Measurements from ENCODE around the gene TMEM63C.
"Not testable (repeated sequence)": the region's sequence is repeated elsewhere in the genome, so short reads cannot be mapped to it uniquely, and the experiment has no call there.

TMEM63C gene

DNA sequence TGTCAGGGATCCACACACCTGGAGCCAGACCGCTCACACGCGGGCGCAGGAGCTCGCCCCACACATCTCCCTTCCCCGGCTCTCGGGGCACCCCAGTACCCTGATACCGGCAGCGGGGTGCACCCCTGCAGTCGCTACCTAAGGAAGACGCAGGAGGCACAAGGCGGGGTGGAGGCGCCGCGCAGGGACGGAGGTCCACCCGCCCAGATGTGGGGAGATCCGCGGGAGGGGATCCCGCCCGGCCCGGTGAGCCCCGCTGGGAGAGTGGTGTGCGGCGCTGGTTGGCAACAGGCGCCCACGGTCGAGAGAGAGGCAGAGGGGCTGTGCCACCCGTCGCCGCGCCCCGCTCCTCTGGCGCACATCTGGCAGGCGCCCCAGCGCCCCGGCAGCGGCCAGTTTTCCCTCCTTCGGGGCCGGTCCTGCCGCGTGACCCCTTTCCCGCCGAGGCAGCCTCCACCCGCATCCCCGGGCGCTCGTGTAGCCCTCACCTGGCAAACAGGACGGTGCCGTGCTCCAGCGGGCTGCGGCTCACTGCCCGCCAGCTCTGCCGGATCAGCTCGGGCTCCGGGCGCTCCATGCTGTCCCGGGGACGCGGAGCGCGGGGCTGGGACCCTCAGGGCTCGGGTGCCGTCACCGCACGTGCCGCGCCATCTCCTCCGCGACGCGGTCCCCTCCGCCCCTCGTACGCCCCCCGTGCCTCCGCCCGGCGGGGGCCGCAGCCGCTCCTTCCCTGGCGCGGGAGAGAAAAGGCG lies 88.9 kb downstream of the TMEM63C start:
- H3K4me3 ChIP-seq (ENCODE audit: low read depth, low read length): no peak overlapping the region
- no peak for DNase-seq (ENCODE audit: low read depth)

DNA sequence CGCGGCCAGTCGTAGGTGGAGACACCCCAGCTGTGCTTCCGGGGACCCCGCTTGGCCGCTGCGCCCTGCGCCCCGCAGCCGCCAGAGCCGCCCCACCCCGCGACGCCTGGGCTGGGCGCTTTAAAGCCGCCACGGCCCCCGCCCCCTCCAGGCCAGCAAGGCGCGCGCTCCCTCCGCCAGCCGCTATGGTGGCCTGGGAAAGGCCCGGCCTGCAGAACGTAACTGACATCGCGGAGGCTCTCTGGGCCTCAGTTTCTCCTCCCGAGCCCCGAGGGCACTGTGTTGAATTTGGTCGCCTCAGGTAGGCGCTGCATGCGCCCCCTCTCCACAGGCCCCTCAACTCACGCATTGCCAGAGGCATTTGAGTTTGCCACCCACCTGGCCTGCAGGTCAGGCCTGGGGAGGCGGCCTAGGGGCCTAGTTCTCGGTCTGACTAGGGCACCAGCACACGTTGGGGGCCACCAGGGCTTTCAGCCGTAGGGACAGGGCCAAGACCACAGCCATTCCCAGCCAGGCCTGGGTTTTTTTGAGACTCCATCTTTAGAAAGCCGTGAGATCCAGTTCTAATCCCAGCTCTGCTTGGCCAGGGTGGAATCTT lies 89.6 kb downstream of the TMEM63C start, which contains the start of gene NGB:
Gene NGB (minus strand): TSS at position 94 of the 598 bp plus-strand sequence. CDS start 269 bp downstream, outside the sequence.
- no peak for DNase-seq (ENCODE audit: low read depth)
- no peak within 1 kb of the TSS for H3K4me3 ChIP-seq (ENCODE audit: low read depth, low read length)

- DNase-seq (ENCODE audit: low read depth): no peak
- no peak overlapping the region for H3K4me3 ChIP-seq (ENCODE audit: low read depth, low read length)
These were observed 90.7 kb downstream of the TMEM63C start for GRCh38 chr14:77272261-77272660.

DNA sequence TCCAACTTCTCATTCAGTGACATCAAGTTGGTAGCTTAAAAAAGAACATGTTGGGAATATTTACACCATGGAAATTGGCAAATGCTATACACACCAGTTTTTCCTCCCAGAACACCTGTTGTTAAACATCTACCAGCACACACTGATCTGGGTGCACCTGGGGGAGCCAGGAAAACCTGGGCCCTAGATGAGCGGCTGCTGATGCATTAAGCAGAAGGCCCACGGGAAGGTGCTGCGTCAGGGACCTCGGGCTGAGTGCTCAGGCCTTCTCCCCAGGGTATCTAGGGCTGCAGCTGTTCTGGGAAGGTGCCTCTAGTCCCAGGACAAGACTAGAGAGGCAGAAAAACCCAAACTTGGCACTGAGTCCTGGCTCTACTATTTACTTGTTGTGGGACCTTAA lies 92.2 kb downstream of the TMEM63C start:
- no peak overlapping the region for H3K4me3 ChIP-seq (ENCODE audit: low read depth, low read length)
- no peak for DNase-seq (ENCODE audit: low read depth)

GRCh38 chr14:77275041-77275580 lies 93.5 kb downstream of the TMEM63C start:
- no peak for DNase-seq (ENCODE audit: low read depth)

GRCh38 chr14:77275601-77276017 lies 94.0 kb downstream of the TMEM63C start:
- DNase-seq (ENCODE audit: low read depth): no peak
- H3K4me3 ChIP-seq (ENCODE audit: low read depth, low read length): no peak overlapping the region

More at GRCh38 chr14:77275041-77275580, 93.5 kb downstream of the TMEM63C start:
- no peak overlapping the region for H3K4me3 ChIP-seq (ENCODE audit: low read depth, low read length)

DNA sequence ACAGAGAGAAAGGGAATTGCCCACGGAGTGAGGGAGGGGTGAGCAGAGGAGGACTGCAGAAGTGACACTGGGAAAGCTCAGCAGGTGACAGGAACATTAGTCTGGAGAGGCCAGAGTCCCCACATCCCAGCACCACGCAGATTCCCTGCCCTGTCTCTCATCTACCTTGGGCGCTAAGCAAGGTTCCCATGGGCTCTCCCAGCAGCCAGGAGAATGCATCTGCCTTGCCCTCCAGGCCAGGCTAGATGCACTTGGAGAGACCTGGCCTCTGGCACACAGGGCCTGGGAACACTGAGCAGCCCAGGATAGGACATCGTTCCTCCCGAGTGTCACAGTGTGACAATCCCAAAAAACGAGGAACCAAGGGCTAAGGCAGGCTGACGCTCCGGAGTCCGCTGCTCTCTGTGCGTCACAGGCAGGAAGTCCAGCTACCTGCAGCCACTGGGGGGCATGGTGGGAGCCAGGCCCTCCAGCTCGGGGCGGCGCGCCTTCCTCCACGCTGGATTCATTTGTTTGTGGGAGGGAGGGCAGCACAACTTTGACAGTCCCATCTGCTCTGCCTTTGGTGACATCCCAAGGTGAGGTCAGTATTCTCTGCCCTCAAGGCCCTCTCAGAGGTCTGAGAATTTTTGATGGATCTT lies 94.8 kb downstream of the TMEM63C start:
- DNase-seq (ENCODE audit: low read depth): no peak
- H3K4me3 ChIP-seq (ENCODE audit: low read depth, low read length): no peak overlapping the region

DNA sequence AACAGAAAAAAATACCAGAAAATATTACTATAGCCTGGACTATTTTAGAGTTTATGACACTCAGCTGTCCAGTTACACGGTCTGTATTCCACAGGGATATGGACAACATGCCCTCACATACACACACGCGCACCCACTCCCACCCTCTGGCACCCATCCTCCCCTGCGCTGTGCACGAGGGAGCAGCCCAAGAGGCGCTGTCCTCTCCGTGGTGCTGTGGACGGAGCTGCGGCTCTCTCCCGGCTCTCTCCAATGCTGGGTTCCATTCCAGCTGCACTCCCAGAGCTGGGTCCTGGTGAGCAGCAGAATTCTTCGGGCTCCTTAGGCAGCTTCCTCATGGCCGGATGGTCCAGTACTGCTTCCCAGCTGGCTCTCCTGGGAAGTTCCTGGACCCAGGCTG lies 95.4 kb downstream of the TMEM63C start:
- no peak overlapping the region for H3K4me3 ChIP-seq (ENCODE audit: low read depth, low read length)
- DNase-seq (ENCODE audit: low read depth): no peak

DNA sequence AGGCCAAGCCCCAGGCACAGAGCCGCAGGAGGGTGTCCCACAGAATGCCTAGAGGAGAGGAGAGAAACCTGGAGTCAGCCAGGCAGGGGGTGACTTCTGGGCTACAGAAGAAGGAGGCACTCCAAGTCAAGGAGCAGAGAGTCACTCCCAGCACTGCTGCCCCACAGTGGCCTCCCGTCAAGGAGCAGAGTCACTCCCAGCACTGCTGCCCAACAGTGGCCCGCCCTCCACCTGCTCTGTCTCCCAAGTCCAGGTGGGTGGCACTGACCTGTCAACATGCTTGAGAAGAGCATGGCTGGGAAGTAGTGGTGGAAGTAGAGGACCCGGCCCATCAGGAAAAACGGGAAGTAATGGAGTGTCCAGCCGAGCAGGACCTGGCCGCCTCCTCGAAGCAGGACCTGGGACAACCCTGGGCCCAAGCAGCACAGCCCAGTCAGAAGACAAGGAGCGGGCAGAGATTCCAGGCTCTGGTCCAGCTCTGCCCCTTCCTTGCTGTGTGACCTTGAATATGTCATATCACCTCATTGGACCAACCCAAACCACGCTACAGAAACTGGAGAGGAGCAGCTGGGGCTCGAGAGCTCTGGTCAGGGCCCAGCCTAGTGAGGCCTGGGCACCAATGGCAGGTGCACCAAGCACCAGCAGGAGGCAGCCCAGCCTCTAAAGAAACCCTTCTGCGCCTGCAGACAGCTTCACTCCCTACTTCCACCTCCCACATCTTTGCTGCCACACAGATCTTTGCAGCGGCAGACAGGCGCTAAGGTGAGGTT lies 97.0 kb downstream of the TMEM63C start:
- no peak for DNase-seq (ENCODE audit: low read depth)
- no peak overlapping the region for H3K4me3 ChIP-seq (ENCODE audit: low read depth, low read length)

GRCh38 chr14:77279719-77280118 lies 98.1 kb downstream of the TMEM63C start:
- H3K4me3 ChIP-seq (ENCODE audit: low read depth, low read length): no peak overlapping the region
- DNase-seq (ENCODE audit: low read depth): no peak

DNA sequence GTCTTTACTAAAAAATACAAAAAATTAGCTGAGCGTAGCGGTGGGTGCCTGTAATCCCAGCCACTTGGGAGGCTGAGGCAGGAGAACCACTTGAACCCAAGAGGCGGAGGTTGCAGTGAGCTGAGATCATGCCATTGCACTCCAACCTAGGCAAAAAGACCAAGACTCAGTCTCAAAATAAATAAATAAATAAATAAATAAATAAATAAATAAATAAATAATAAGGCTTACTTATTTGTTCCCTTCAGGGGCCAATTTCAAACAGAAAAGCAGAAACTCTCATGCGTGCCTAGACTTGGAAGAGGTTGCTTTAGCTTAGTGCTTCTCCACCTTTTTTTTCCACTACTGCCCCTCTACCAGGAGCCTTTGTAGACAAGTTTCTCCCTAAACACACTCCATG lies 99.3 kb downstream of the TMEM63C start:
- DNase-seq (ENCODE audit: low read depth); H3K4me3 ChIP-seq (ENCODE audit: low read depth, low read length): not testable (repeated sequence)

- DNase-seq (ENCODE audit: low read depth): no peak
- H3K4me3 ChIP-seq (ENCODE audit: low read depth, low read length): no peak overlapping the region
These were observed 100.3 kb downstream of the TMEM63C start for GRCh38 chr14:77281852-77282410.

DNA sequence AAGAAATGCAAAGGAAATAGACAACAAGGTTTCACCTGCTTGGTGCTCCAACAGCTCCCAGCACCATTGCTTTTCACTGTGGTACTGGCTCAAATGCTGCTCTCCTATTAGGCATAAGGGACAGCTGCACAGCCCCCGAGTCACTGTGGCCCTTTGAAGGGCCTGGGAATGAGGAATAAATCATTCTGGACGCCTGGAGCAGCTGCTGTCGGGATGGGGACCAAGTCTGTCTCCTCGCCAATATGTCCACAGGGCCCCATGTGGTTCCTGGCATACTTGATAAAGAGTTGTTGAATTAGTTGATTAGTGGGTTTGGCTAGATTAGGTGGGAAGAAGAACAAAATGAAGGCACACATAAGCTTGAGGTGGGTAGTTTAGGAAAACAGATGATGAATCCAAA lies 102.5 kb downstream of the TMEM63C start:
- no peak overlapping the region for H3K4me3 ChIP-seq (ENCODE audit: low read depth, low read length)
- no peak for DNase-seq (ENCODE audit: low read depth)

- no peak for DNase-seq (ENCODE audit: low read depth)
- H3K4me3 ChIP-seq (ENCODE audit: low read depth, low read length): no peak overlapping the region
These were observed 102.9 kb downstream of the TMEM63C start for GRCh38 chr14:77284466-77284865.

- no peak for DNase-seq (ENCODE audit: low read depth)
- H3K4me3 ChIP-seq (ENCODE audit: low read depth, low read length): no peak overlapping the region
These were observed 105.0 kb downstream of the TMEM63C start for GRCh38 chr14:77286576-77286975.

GRCh38 chr14:77290705-77291104 lies 109.1 kb downstream of the TMEM63C start:
- no peak overlapping the region for H3K4me3 ChIP-seq (ENCODE audit: low read depth, low read length)
- no peak for DNase-seq (ENCODE audit: low read depth)

DNA sequence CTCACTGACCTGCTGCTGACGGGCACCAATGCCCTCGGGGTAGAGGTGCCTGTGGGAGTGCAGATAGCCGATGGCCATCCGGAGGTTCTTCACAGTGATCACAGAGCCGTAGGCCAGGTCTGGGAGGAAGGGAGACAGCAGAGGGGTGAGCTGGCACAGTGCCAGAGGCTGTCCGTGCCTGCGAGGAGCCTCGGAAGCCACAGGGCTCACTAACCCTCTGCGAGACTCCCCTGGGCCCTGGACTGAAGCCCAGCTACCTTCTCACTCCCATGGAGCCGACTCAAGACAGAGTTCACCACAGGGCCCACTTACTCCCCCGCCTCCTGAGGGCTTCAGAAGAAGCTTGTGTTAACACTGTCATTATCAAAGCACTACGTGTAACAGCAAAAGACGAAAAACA lies 114.6 kb downstream of the TMEM63C start:
- no peak overlapping the region for H3K4me3 ChIP-seq (ENCODE audit: low read depth, low read length)
- no peak for DNase-seq (ENCODE audit: low read depth)

DNA sequence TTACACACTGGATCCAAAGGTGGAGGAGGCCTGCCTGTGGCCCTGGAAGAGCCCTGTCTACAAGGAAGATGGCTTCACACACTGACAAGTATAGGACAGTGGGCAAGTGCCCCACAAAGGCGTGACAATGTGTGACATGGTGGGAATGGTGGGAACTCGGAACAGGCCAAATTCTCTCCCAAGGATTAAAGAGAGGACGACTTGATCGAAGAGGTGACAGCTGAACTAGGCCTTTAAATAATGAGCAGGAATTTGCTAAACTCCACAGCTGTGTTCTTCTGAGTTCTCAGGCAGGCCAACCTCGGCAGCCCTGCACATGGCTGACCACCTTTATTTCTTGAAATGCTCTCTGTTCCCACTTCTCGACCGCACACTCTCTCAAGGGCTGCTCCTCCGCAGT lies 115.3 kb downstream of the TMEM63C start:
- DNase-seq (ENCODE audit: low read depth): no peak
- no peak overlapping the region for H3K4me3 ChIP-seq (ENCODE audit: low read depth, low read length)

- no peak overlapping the region for H3K4me3 ChIP-seq (ENCODE audit: low read depth, low read length)
- no peak for DNase-seq (ENCODE audit: low read depth)
These were observed 118.2 kb downstream of the TMEM63C start for GRCh38 chr14:77299771-77300170.
